Astrocyte (in vitro differentiated cells and primary cell): ENCODE data around the gene CBY1. TPM values are rescaled to one million over a fixed set of nuclear protein-coding genes. Genes with fewer than 3 reads are reported as not detected.
A peak's percentile ranks its signal among the peaks of the same experiment; 100 is the strongest.

Experiments used
- DNase-seq: peaks from one replicate; pipeline ENCODE4 v3.0.0-alpha.2; 2010; ENCODE audit warnings: low read depth
- FAIRE-seq: peaks from 2 replicates; lab custom pipeline; 2011; peaks lifted over from hg19 to GRCh38; lab: Jason Lieb, UNC
- H2AFZ ChIP-seq: 2 replicates; pipeline ENCODE4 v1.6.0; 2012; ENCODE audit warnings: low read depth, low read length, inconsistent platforms
- H3K27ac ChIP-seq: 2 replicates; pipeline ENCODE4 v1.5.1; 2011; ENCODE audit warnings: low read depth, low read length, inconsistent platforms
- H3K27me3 ChIP-seq: 2 replicates; pipeline ENCODE4 v1.6.0; 2011; ENCODE audit warnings: low read length, inconsistent platforms; ENCODE audit not compliant: insufficient read depth
- H3K36me3 ChIP-seq: 2 replicates; pipeline ENCODE4 v1.5.1; 2011; ENCODE audit warnings: low read length, inconsistent platforms; ENCODE audit not compliant: insufficient read depth
- H3K4me1 ChIP-seq: 2 replicates; pipeline ENCODE4 v1.5.1; 2011; ENCODE audit warnings: low read length, inconsistent platforms; ENCODE audit not compliant: insufficient read depth
- H3K4me2 ChIP-seq: 2 replicates; pipeline ENCODE4 v1.6.0; 2012; ENCODE audit warnings: low read length, inconsistent platforms
- H3K4me3 ChIP-seq: 2 replicates; pipeline ENCODE4 v1.5.1; 2011; ENCODE audit warnings: low read depth, mild to moderate bottlenecking, low read length, inconsistent platforms; ENCODE audit not compliant: insufficient read depth
- H3K79me2 ChIP-seq: 2 replicates; pipeline ENCODE4 v1.6.0; 2012; ENCODE audit warnings: mild to moderate bottlenecking, low read length, inconsistent platforms; ENCODE audit not compliant: insufficient read depth
- H3K9ac ChIP-seq: 2 replicates; pipeline ENCODE4 v1.6.0; 2012; ENCODE audit warnings: mild to moderate bottlenecking, low read length, inconsistent platforms
- H3K9me3 ChIP-seq: 2 replicates; pipeline ENCODE4 v1.5.1; 2012; ENCODE audit warnings: low read depth, mild to moderate bottlenecking, low read length, inconsistent platforms; ENCODE audit not compliant: insufficient read depth
- H4K20me1 ChIP-seq: 2 replicates; pipeline ENCODE4 v1.6.0; 2012; ENCODE audit warnings: low read length, inconsistent platforms; ENCODE audit not compliant: insufficient read depth
- H3K27ac Mint-ChIP-seq: one replicate; pipeline ENCODE4 v1.8.0; 2021; ENCODE audit warnings: mild to moderate bottlenecking, mixed read lengths; ENCODE audit not compliant: unreplicated experiment
- H3K27me3 Mint-ChIP-seq: one replicate; pipeline ENCODE4 v1.8.0; 2021; ENCODE audit warnings: low read depth, mixed read lengths; ENCODE audit not compliant: unreplicated experiment
- H3K36me3 Mint-ChIP-seq: one replicate; pipeline ENCODE4 v1.8.0; 2021; ENCODE audit warnings: low read depth, mixed read lengths; ENCODE audit not compliant: unreplicated experiment
- H3K4me1 Mint-ChIP-seq: one replicate; pipeline ENCODE4 v1.8.0; 2021; ENCODE audit warnings: low read depth, mixed read lengths; ENCODE audit not compliant: unreplicated experiment
- H3K4me3 Mint-ChIP-seq: one replicate; pipeline ENCODE4 v1.8.0; 2021; ENCODE audit warnings: mild to moderate bottlenecking, moderate library complexity, mixed read lengths; ENCODE audit not compliant: unreplicated experiment
- H3K9me3 Mint-ChIP-seq: one replicate; pipeline ENCODE4 v1.8.0; 2021; ENCODE audit warnings: mild to moderate bottlenecking, mixed read lengths; ENCODE audit not compliant: unreplicated experiment
- EZH2 ChIP-seq: IDR thresholded peaks from 2 replicates; pipeline ENCODE4 v1.6.1; 2012; ENCODE audit warnings: mild to moderate bottlenecking, low read length, inconsistent platforms; ENCODE audit not compliant: insufficient read depth
- total RNA-seq: library from RNA; stranded (reverse); gene quantifications from 2 replicates; pipeline ENCODE4 v1.2.1, GENCODE V29; 2021
- TF ChIP-seq, protein P1 (sequence below): IDR thresholded peaks from 2 replicates; pipeline ENCODE4 v1.5.1; 2011; ENCODE audit warnings: low read depth, mild to moderate bottlenecking, inconsistent platforms, low read length, moderate library complexity; ENCODE audit not compliant: insufficient read depth

The CBY1 gene
- total RNA-seq, 1 donor from 2014 or later, result 23.2 TPM

- no peak for FAIRE-seq
- H3K4me3 Mint-ChIP-seq, result no peak overlapping the region
These were observed 2.7 kb upstream of the CBY1 start for GRCh38 chr22:38653741-38654140.

GRCh38 chr22:38655519-38656255, 751 bp upstream of the CBY1 start:
- H3K4me1 Mint-ChIP-seq, result peaks cover 6% of the 10 kb centered on the region
- no peaks in the 10 kb centered on the region for H3K9me3 Mint-ChIP-seq
- H3K4me3 Mint-ChIP-seq, result peak overlapping the region; percentile 95
- H3K4me2 ChIP-seq, result peak overlapping the region; percentile 93
- no peak for FAIRE-seq
- H3K79me2 ChIP-seq, result peaks cover 15% of the 10 kb centered on the region
- peak overlapping the region; percentile 95 for H3K4me3 ChIP-seq
- TF ChIP-seq EZH2, result no peak
- TF ChIP-seq, protein P1, sequence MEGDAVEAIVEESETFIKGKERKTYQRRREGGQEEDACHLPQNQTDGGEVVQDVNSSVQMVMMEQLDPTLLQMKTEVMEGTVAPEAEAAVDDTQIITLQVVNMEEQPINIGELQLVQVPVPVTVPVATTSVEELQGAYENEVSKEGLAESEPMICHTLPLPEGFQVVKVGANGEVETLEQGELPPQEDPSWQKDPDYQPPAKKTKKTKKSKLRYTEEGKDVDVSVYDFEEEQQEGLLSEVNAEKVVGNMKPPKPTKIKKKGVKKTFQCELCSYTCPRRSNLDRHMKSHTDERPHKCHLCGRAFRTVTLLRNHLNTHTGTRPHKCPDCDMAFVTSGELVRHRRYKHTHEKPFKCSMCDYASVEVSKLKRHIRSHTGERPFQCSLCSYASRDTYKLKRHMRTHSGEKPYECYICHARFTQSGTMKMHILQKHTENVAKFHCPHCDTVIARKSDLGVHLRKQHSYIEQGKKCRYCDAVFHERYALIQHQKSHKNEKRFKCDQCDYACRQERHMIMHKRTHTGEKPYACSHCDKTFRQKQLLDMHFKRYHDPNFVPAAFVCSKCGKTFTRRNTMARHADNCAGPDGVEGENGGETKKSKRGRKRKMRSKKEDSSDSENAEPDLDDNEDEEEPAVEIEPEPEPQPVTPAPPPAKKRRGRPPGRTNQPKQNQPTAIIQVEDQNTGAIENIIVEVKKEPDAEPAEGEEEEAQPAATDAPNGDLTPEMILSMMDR, result no peak
- peaks cover 14% of the 10 kb centered on the region for H3K4me1 ChIP-seq
- H3K27ac ChIP-seq, result peak overlapping the region; percentile 99
- no peaks in the 10 kb centered on the region for H3K36me3 ChIP-seq
- H3K9ac ChIP-seq, result peak overlapping the region; percentile 96
- H3K27ac Mint-ChIP-seq, result peak overlapping the region; percentile 99
- H3K27me3 Mint-ChIP-seq, result no peaks in the 10 kb centered on the region
- H3K27me3 ChIP-seq, result no peaks in the 10 kb centered on the region
- peak overlapping the region; percentile 85 for H2AFZ ChIP-seq
- H3K36me3 Mint-ChIP-seq, result no peaks in the 10 kb centered on the region
- no peaks in the 10 kb centered on the region for H4K20me1 ChIP-seq
- H3K9me3 ChIP-seq, result no peaks in the 10 kb centered on the region
- DNase-seq, result no peak

More at GRCh38 chr22:38653741-38654140, 2.7 kb upstream of the CBY1 start:
- H3K27me3 Mint-ChIP-seq, result no peaks in the 10 kb centered on the region
- H3K9ac ChIP-seq, result no peak overlapping the region
- no peaks in the 10 kb centered on the region for H3K36me3 ChIP-seq
- no peaks in the 10 kb centered on the region for H4K20me1 ChIP-seq
- H3K79me2 ChIP-seq, result peaks cover 15% of the 10 kb centered on the region
- TF ChIP-seq, protein P1, result no peak
- TF ChIP-seq EZH2, result no peak
- H3K27ac ChIP-seq, result no peak overlapping the region
- no peak overlapping the region for H3K27ac Mint-ChIP-seq
- no peak overlapping the region for H3K4me3 ChIP-seq
- H3K9me3 Mint-ChIP-seq, result no peaks in the 10 kb centered on the region
- no peak overlapping the region for H2AFZ ChIP-seq
- H3K4me1 ChIP-seq, result peaks cover 14% of the 10 kb centered on the region
- peaks cover 6% of the 10 kb centered on the region for H3K4me1 Mint-ChIP-seq
- no peaks in the 10 kb centered on the region for H3K27me3 ChIP-seq
- H3K4me2 ChIP-seq, result no peak overlapping the region
- H3K9me3 ChIP-seq, result no peaks in the 10 kb centered on the region
- H3K36me3 Mint-ChIP-seq, result peaks cover 6% of the 10 kb centered on the region
- DNase-seq, result no peak
